Measurements from ENCODE around the gene TMEM120B. TPM values are rescaled to one million over a fixed set of nuclear protein-coding genes. Genes with fewer than 3 reads are reported as not detected.

TMEM120B gene
- 14.7 and 26.3 TPM in 2 replicates for total RNA-seq

DNA sequence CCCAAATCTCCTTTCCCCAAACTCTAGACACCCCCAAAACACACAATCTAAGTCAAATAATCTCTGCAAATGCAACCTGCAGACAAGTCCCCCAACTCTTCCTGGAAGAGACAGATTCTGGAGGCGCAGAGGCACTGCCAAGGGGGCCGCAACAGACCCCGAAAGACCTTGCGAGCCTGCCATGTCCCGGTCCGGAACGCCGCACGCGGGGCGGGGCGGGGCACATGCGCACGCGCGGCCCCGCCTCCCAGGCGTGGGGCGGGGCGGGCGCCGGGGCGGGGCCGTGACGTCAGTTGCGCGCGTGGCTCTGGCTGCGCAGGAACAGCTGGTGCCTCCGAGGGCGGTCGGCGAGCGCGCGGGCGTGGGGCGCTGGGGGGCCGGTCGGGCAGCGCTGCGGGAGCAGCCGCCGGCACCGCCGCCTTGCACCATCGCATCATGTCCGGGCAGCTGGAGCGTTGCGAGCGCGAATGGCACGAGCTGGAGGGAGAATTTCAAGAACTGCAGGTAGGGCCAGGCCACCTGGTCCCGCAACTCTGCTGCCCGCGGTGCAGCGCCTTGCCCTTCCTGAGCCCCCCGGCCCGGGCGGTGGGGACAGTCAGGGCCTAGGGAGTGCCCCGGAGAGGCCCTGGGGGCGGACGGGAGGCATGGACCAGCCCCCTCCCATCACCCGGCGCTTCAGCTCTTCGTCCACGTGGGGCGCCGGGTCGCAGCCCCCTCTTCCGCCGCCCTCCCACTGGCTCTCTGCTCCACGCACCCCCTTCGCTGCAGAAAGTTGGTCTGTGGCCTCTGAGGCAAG is at the start of gene TMEM120B:
Gene TMEM120B (plus strand): TSS at position 292 of the 796 bp plus-strand sequence. CDS start 144 bp downstream, at position 436.

DNA sequence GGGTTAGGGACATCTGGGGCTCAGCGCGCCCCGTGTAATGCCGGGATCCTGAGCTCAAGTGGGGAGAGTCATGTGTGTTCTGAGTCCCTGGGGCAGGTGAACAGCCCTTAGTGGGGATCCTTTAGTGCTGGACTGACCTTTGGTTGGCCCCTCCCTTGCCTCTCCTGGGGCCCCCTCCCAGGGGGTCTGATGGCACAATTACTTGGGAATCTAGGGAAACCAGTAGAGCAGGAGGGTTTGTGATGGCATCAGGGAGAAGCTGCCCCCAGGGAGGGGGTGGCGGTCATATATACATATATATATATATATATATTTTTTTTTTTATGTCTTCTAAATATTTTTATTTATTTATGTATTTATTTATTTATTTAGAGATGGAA is 43.0 kb upstream of the TMEM120B start, which contains the start of gene MORN3:
Gene MORN3 (minus strand): TSS at position 134 of the 380 bp plus-strand sequence. CDS start 171 bp downstream, outside the sequence.

GRCh38 chr12:121793440-121793837 is 80.9 kb downstream of the TMEM120B start, which contains the start of gene RHOF:
TSS of gene RHOF (minus strand) at chr12:121793688. CDS start at chr12:121793633, 55 bp downstream.

DNA sequence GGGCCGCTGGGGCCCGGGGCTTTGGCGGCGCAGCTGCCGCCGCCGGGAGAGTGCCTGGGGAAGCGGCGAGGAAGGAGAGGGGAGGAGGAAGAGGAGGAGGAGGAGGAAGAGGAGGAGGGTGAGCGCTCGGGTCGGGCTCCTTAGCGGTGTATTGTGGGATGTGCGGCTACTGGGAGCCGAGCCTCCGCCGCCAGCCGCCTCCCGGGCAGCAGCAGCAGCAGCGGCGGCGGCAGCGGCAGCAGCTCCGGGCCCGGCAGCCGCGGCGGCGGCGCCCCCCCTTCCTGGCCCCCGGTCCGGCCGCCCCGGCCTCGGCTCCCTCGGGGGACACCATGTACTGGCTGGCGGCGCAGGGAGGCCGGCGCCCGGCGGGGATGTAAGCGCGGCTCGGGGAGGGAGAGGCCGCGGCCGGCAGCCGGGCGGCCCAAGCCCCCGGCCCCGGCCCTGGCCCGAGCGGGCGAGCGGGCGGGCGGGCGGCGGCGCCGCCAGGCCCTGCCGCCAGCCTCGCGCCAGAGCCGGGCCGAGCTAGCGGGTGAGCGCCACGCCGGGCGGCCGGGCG is 91.4 kb downstream of the TMEM120B start, which contains the start of gene SETD1B:
Gene SETD1B (plus strand): TSS at position 149 of the 556 bp plus-strand sequence. CDS start 729 bp downstream, outside the sequence.

Other genes starting within 250 kb of the TMEM120B start
- gene KDM2B, start 131.7 kb upstream of the TMEM120B start, total RNA-seq: 24.4 and 34.4 TPM in 2 replicates
- 8.7 and 14.1 TPM in 2 replicates for gene ORAI1, start 86.2 kb upstream of the TMEM120B start, total RNA-seq
- gene MORN3, start 43.1 kb upstream of the TMEM120B start, total RNA-seq: 0.65 and 0.86 TPM in 2 replicates
- gene RHOF, start 80.9 kb downstream of the TMEM120B start, total RNA-seq: 2.2 and 3.9 TPM in 2 replicates
- 4.8 and 5.6 TPM in 2 replicates for gene SETD1B, start 91.3 kb downstream of the TMEM120B start, total RNA-seq
- 0.46 and 1.4 TPM in 2 replicates for gene HPD, start 146.1 kb downstream of the TMEM120B start, total RNA-seq
- 98.0 and 108 TPM in 2 replicates for gene PSMD9, start 176.0 kb downstream of the TMEM120B start, total RNA-seq
- 6.7 and 7.9 TPM in 2 replicates for gene CFAP251, start 205.8 kb downstream of the TMEM120B start, total RNA-seq